Nephron progenitor cell (in vitro differentiated cells): ENCODE measurements around the gene IQCN.

Source experiments
- DNase-seq: peaks from one replicate; pipeline ENCODE4 v3.0.0; 2021
- H3K27ac Mint-ChIP-seq: 2 replicates; pipeline ENCODE4 v1.8.0; 2021; ENCODE audit warnings: mild to moderate bottlenecking, moderate library complexity, mixed read lengths
- H3K27me3 Mint-ChIP-seq: 2 replicates; pipeline ENCODE4 v1.8.0; 2021; ENCODE audit warnings: mild to moderate bottlenecking, low read depth, mixed read lengths; ENCODE audit not compliant: poor library complexity
- H3K36me3 Mint-ChIP-seq: 2 replicates; pipeline ENCODE4 v1.8.0; 2021; ENCODE audit warnings: low read depth, mixed read lengths
- H3K4me1 Mint-ChIP-seq: 2 replicates; pipeline ENCODE4 v1.8.0; 2021; ENCODE audit warnings: mixed read lengths
- H3K4me3 Mint-ChIP-seq: 2 replicates; pipeline ENCODE4 v1.8.0; 2021; ENCODE audit warnings: mild to moderate bottlenecking, moderate library complexity, mixed read lengths
- H3K9me3 Mint-ChIP-seq: 2 replicates; pipeline ENCODE4 v1.8.0; 2021; ENCODE audit warnings: mild to moderate bottlenecking, moderate library complexity, mixed read lengths
- CTCF ChIP-seq: fragments of 200-600 bp; sonication (generic); IDR thresholded peaks from 2 replicates; pipeline ENCODE4 v1.5.0; 2021; ENCODE audit warnings: antibody characterized with exemption

Gene IQCN

GRCh38 chr19:18266771-18267686, 7.2 kb downstream of the IQCN start:
- H3K9me3 Mint-ChIP-seq = no peaks in the 10 kb centered on the region
- peaks cover 2% of the 10 kb centered on the region for H3K27me3 Mint-ChIP-seq
- H3K27ac Mint-ChIP-seq = no peak overlapping the region
- H3K36me3 Mint-ChIP-seq = peaks cover 26% of the 10 kb centered on the region
- no peak for DNase-seq
- TF ChIP-seq CTCF = no peak
- H3K4me3 Mint-ChIP-seq = no peak overlapping the region
- no peaks in the 10 kb centered on the region for H3K4me1 Mint-ChIP-seq

DNA sequence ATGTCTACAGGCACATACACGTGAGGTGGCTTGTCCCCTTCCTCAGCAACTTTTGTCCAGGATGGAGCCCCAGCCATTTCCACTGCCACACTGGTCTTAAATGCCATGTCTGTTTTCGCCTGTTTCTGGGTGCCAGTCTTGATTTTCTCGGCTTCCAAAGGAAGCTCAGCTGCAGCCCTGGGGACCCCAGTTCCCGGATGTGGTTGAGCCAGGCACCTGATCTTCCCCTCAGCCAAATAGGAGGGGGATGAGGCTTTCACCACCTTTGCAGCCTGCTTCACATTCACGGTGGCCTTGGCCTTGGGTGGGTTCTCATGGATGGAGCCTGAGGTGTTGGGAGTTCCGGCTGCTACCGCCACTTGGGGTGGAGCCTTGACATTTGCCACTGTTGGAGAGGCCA, 8.7 kb downstream of the IQCN start:
- no peak for TF ChIP-seq CTCF
- Mint-ChIP-seq H3K4me3 (no peak overlapping the region), H3K9me3 (no peaks in the 10 kb centered on the region), H3K4me1 (no peaks in the 10 kb centered on the region), H3K36me3 (peaks cover 26% of the 10 kb centered on the region), H3K27me3 (no peaks in the 10 kb centered on the region), H3K27ac (no peak overlapping the region)
- DNase-seq = no peak

DNA sequence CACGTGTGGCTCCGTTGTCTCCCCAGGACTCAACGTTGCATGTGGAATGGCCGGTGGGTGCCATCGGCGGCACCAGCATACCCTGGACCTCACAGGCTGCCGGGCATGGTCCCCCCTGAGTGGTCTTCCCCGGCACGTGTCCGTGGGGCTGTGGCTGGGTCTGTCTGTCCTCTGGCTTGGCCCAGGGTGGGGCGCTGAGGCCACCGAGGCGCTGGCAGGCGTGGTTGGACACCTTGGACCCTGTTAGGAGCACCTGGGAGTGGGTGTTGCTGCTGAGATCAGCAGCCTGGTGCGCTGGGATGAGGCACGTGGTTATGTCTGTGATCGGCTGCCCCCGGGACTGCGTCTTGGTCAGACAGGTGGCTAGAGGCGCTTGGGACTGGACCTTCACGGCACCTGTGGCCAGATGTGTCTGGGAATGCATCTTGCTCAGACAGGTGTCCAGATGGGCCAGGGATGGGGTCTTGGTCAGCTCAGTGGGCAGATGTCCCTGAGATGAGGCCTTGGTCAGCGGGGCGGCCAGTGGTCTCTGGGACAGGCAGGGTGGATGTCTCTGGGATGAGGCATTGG, 9.2 kb downstream of the IQCN start:
- no peaks in the 10 kb centered on the region for H3K27me3 Mint-ChIP-seq
- H3K4me1 Mint-ChIP-seq = no peaks in the 10 kb centered on the region
- H3K4me3 Mint-ChIP-seq = no peak overlapping the region
- no peaks in the 10 kb centered on the region for H3K9me3 Mint-ChIP-seq
- no peak for DNase-seq
- peaks cover 26% of the 10 kb centered on the region for H3K36me3 Mint-ChIP-seq
- TF ChIP-seq CTCF = no peak
- no peak overlapping the region for H3K27ac Mint-ChIP-seq

DNA sequence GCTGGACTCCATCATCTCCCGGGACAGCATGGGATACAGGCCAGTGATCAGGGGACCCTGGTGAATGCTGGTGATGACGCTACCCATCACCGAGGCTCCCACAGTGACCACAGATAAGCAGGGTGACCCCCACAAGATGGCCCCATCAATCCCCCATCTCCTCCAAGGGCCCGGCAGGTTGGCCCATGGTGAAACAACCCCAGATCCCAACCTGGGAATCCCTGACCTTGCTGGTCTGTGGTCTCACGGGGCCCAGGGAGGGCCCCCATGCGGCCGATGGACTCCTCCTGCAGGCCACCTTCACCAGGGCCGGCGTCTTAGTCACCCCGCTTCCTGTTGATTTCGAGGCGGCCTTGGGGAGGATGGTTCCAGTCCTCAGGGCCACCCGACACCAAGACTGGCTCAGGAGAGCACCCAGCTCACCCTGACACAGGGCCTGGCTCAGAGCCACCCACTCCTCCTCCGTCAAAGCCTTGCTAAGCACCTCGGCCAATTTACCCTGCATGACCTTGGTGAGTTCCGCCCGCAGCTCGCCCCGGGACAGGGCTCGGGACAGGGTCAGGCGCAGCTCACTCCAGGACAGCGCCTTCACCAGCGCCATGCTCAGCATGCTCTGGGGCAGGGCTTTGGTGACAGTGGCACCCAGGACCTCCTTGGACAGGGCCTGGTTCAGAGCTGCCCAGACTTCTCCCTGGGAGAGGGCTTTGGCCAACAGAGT, 10.0 kb downstream of the IQCN start:
- Mint-ChIP-seq H3K4me3 (no peak overlapping the region), H3K9me3 (no peaks in the 10 kb centered on the region), H3K27me3 (no peaks in the 10 kb centered on the region), H3K4me1 (no peaks in the 10 kb centered on the region), H3K36me3 (peaks cover 25% of the 10 kb centered on the region), H3K27ac (no peak overlapping the region)
- no peak for TF ChIP-seq CTCF
- no peak for DNase-seq

GRCh38 chr19:18263324-18264136, 10.7 kb downstream of the IQCN start:
- Mint-ChIP-seq H3K4me3 (no peak overlapping the region), H3K9me3 (no peaks in the 10 kb centered on the region), H3K27ac (no peak overlapping the region), H3K36me3 (peaks cover 21% of the 10 kb centered on the region), H3K4me1 (no peaks in the 10 kb centered on the region), H3K27me3 (no peaks in the 10 kb centered on the region)
- no peak for DNase-seq
- TF ChIP-seq CTCF = no peak
